ENCODE measurements around the gene SPPL3.
"Not testable (repeated sequence)": the region's sequence is repeated elsewhere in the genome, so short reads cannot be mapped to it uniquely, and the experiment has no call there.

The SPPL3 gene

GRCh38 chr12:120854804-120855203, 49.4 kb downstream of the SPPL3 start:
- DNase-seq = no peak
- in situ Hi-C loops (cut with HindIII; ENCODE audit: low pct_ligation_motif_present, low pct_unique_long_range_greater_than_20kb, low sequenced_read_pairs) = no loop called here

- in situ Hi-C loops (cut with HindIII; ENCODE audit: low pct_ligation_motif_present, low pct_unique_long_range_greater_than_20kb, low sequenced_read_pairs) = no loop called here
Observed at GRCh38 chr12:120853188-120853587, 51.0 kb downstream of the SPPL3 start.

GRCh38 chr12:120851944-120852343, 52.2 kb downstream of the SPPL3 start:
- in situ Hi-C loops (cut with HindIII; ENCODE audit: low pct_ligation_motif_present, low pct_unique_long_range_greater_than_20kb, low sequenced_read_pairs) = no loop called here
- DNase-seq = no peak

More at GRCh38 chr12:120853188-120853587, 51.0 kb downstream of the SPPL3 start:
- DNase-seq = no peak

GRCh38 chr12:120851444-120851843, 52.7 kb downstream of the SPPL3 start:
- DNase-seq = no peak
- in situ Hi-C loops (cut with HindIII; ENCODE audit: low pct_ligation_motif_present, low pct_unique_long_range_greater_than_20kb, low sequenced_read_pairs) = no loop called here

- peak; percentile 84 for DNase-seq
Observed at GRCh38 chr12:120849765-120850164, 54.4 kb downstream of the SPPL3 start.

GRCh38 chr12:120847814-120848213, 56.3 kb downstream of the SPPL3 start:
- no peak for DNase-seq
- in situ Hi-C loops (cut with HindIII; ENCODE audit: low pct_ligation_motif_present, low pct_unique_long_range_greater_than_20kb, low sequenced_read_pairs) = no loop called here

More at GRCh38 chr12:120849765-120850164, 54.4 kb downstream of the SPPL3 start:
- in situ Hi-C loops (cut with HindIII; ENCODE audit: low pct_ligation_motif_present, low pct_unique_long_range_greater_than_20kb, low sequenced_read_pairs) = no loop called here

- no peak for DNase-seq
- in situ Hi-C loops (cut with HindIII; ENCODE audit: low pct_ligation_motif_present, low pct_unique_long_range_greater_than_20kb, low sequenced_read_pairs) = no loop called here
Observed at GRCh38 chr12:120847392-120847791, 56.8 kb downstream of the SPPL3 start.

- no peak for DNase-seq
Observed at GRCh38 chr12:120846721-120847120, 57.4 kb downstream of the SPPL3 start.

GRCh38 chr12:120845696-120846095, 58.5 kb downstream of the SPPL3 start:
- in situ Hi-C loops (cut with HindIII; ENCODE audit: low pct_ligation_motif_present, low pct_unique_long_range_greater_than_20kb, low sequenced_read_pairs) = no loop called here

More at GRCh38 chr12:120846721-120847120, 57.4 kb downstream of the SPPL3 start:
- in situ Hi-C loops (cut with HindIII; ENCODE audit: low pct_ligation_motif_present, low pct_unique_long_range_greater_than_20kb, low sequenced_read_pairs) = no loop called here

GRCh38 chr12:120844768-120845449, 59.2 kb downstream of the SPPL3 start:
- no peak for DNase-seq
- in situ Hi-C loops (cut with HindIII; ENCODE audit: low pct_ligation_motif_present, low pct_unique_long_range_greater_than_20kb, low sequenced_read_pairs) = no loop called here

More at GRCh38 chr12:120845696-120846095, 58.5 kb downstream of the SPPL3 start:
- no peak for DNase-seq

GRCh38 chr12:120844297-120844696, 59.9 kb downstream of the SPPL3 start:
- no peak for DNase-seq
- in situ Hi-C loops (cut with HindIII; ENCODE audit: low pct_ligation_motif_present, low pct_unique_long_range_greater_than_20kb, low sequenced_read_pairs) = no loop called here

- in situ Hi-C loops (cut with HindIII; ENCODE audit: low pct_ligation_motif_present, low pct_unique_long_range_greater_than_20kb, low sequenced_read_pairs) = no loop called here
- DNase-seq = no peak
Observed at GRCh38 chr12:120843472-120843871, 60.7 kb downstream of the SPPL3 start.

GRCh38 chr12:120842595-120842994, 61.6 kb downstream of the SPPL3 start:
- DNase-seq = no peak
- in situ Hi-C loops (cut with HindIII; ENCODE audit: low pct_ligation_motif_present, low pct_unique_long_range_greater_than_20kb, low sequenced_read_pairs) = no loop called here

- no peak for DNase-seq
- in situ Hi-C loops (cut with HindIII; ENCODE audit: low pct_ligation_motif_present, low pct_unique_long_range_greater_than_20kb, low sequenced_read_pairs) = no loop called here
Observed at GRCh38 chr12:120841525-120841924, 62.6 kb downstream of the SPPL3 start.

GRCh38 chr12:120839503-120839902, 64.7 kb downstream of the SPPL3 start:
- in situ Hi-C loops (cut with HindIII; ENCODE audit: low pct_ligation_motif_present, low pct_unique_long_range_greater_than_20kb, low sequenced_read_pairs) = no loop called here
- no peak for DNase-seq

GRCh38 chr12:120838629-120839383, 65.4 kb downstream of the SPPL3 start:
- DNase-seq; in situ Hi-C loops (cut with HindIII; ENCODE audit: low pct_ligation_motif_present, low pct_unique_long_range_greater_than_20kb, low sequenced_read_pairs): not testable (repeated sequence)

- in situ Hi-C loops (cut with HindIII; ENCODE audit: low pct_ligation_motif_present, low pct_unique_long_range_greater_than_20kb, low sequenced_read_pairs) = no loop called here
- no peak for DNase-seq
Observed at GRCh38 chr12:120836114-120836684, 68.0 kb downstream of the SPPL3 start.

- in situ Hi-C loops (cut with HindIII; ENCODE audit: low pct_ligation_motif_present, low pct_unique_long_range_greater_than_20kb, low sequenced_read_pairs) = no loop called here
- DNase-seq = no peak
Observed at GRCh38 chr12:120835657-120836056, 68.5 kb downstream of the SPPL3 start.

- no peak for DNase-seq
- in situ Hi-C loops (cut with HindIII; ENCODE audit: low pct_ligation_motif_present, low pct_unique_long_range_greater_than_20kb, low sequenced_read_pairs) = no loop called here
Observed at GRCh38 chr12:120835304-120835612, 68.9 kb downstream of the SPPL3 start.
